GM18507 (cell line): ENCODE results near the gene TAB3.
A peak's percentile ranks its signal among the peaks of the same experiment; 100 is the strongest.

Experiments
- DNase-seq: peaks from one replicate; pipeline ENCODE4 v3.0.0; 2011; ENCODE audit warnings: low read depth; ENCODE audit not compliant: insufficient read length; ENCODE audit errors: extremely low spot score
- FAIRE-seq: peaks from 2 replicates; lab custom pipeline; 2011; peaks lifted over from hg19 to GRCh38; lab: Jason Lieb, UNC

TAB3 gene

GRCh38 chrX:30889147-30890140 is at the start of gene TAB3:
TAB3 (minus strand) TSS chrX:30889254; CDS start chrX:30859588, 29,666 bp downstream.
- DNase-seq (peak; percentile 77), FAIRE-seq (peak; percentile 95)

GRCh38 chrX:30938295-30938694 is 49.2 kb upstream of the TAB3 start:
- no peak for DNase-seq
- FAIRE-seq = no peak

GRCh38 chrX:30935985-30936384 is 46.9 kb upstream of the TAB3 start:
- FAIRE-seq = no peak
- DNase-seq = no peak

GRCh38 chrX:30931920-30932319 is 42.9 kb upstream of the TAB3 start:
- FAIRE-seq = peak; percentile 72
- no peak for DNase-seq

- FAIRE-seq = no peak
Measured at GRCh38 chrX:30930679-30931078, 41.6 kb upstream of the TAB3 start.

GRCh38 chrX:30930143-30930542 is 41.1 kb upstream of the TAB3 start:
- DNase-seq = no peak
- no peak for FAIRE-seq

More at GRCh38 chrX:30930679-30931078, 41.6 kb upstream of the TAB3 start:
- no peak for DNase-seq

GRCh38 chrX:30920271-30920670 is 31.2 kb upstream of the TAB3 start:
- no peak for FAIRE-seq
- DNase-seq = no peak

- no peak for FAIRE-seq
- DNase-seq = no peak
Measured at GRCh38 chrX:30918480-30918879, 29.4 kb upstream of the TAB3 start.

- no peak for DNase-seq
- no peak for FAIRE-seq
Measured at GRCh38 chrX:30913492-30913891, 24.4 kb upstream of the TAB3 start.

GRCh38 chrX:30910124-30910860 is 21.2 kb upstream of the TAB3 start:
- no peak for DNase-seq
- FAIRE-seq = no peak

- no peak for FAIRE-seq
- no peak for DNase-seq
Measured at GRCh38 chrX:30906726-30907125, 17.7 kb upstream of the TAB3 start.

- DNase-seq (no peak), FAIRE-seq (no peak)
Measured at GRCh38 chrX:30905321-30905720, 16.3 kb upstream of the TAB3 start.

GRCh38 chrX:30904632-30905031 is 15.6 kb upstream of the TAB3 start:
- FAIRE-seq (no peak), DNase-seq (no peak)

- FAIRE-seq (no peak), DNase-seq (no peak)
Measured at GRCh38 chrX:30904186-30904585, 15.1 kb upstream of the TAB3 start.

GRCh38 chrX:30900227-30900626 is 11.2 kb upstream of the TAB3 start:
- DNase-seq (no peak), FAIRE-seq (no peak)

- no peak for FAIRE-seq
Measured at GRCh38 chrX:30898886-30899285, 9.8 kb upstream of the TAB3 start.

GRCh38 chrX:30895370-30895769 is 6.3 kb upstream of the TAB3 start:
- FAIRE-seq (no peak), DNase-seq (no peak)

More at GRCh38 chrX:30898886-30899285, 9.8 kb upstream of the TAB3 start:
- DNase-seq = no peak

- FAIRE-seq = no peak
- no peak for DNase-seq
Measured at GRCh38 chrX:30893206-30893605, 4.2 kb upstream of the TAB3 start.

- DNase-seq = no peak
- no peak for FAIRE-seq
Measured at GRCh38 chrX:30892591-30892990, 3.5 kb upstream of the TAB3 start.

- DNase-seq = no peak
- FAIRE-seq = peak; percentile 9
Measured at GRCh38 chrX:30888526-30889146, 418 bp downstream of the TAB3 start.
